ENCODE data around the gene PRKCH.

The PRKCH gene

GRCh38 chr14:61499991-61500390 is 178.6 kb downstream of the PRKCH start:
- DNase-seq: no peak

GRCh38 chr14:61501714-61502458 is 180.5 kb downstream of the PRKCH start:
- no peak for DNase-seq

- no peak for DNase-seq
Observed at GRCh38 chr14:61502459-61503093, 181.2 kb downstream of the PRKCH start.

GRCh38 chr14:61503167-61503801 is 181.9 kb downstream of the PRKCH start:
- peak; percentile 67 for DNase-seq

- DNase-seq: no peak
Observed at GRCh38 chr14:61504901-61505300, 183.5 kb downstream of the PRKCH start.

- DNase-seq: no peak
Observed at GRCh38 chr14:61505815-61506809, 184.7 kb downstream of the PRKCH start.

GRCh38 chr14:61508526-61508925 is 187.1 kb downstream of the PRKCH start:
- DNase-seq: no peak

GRCh38 chr14:61510736-61511557 is 189.6 kb downstream of the PRKCH start:
- no peak for DNase-seq

GRCh38 chr14:61511558-61511948 is 190.2 kb downstream of the PRKCH start:
- no peak for DNase-seq

- no peak for DNase-seq
Observed at GRCh38 chr14:61512026-61512834, 190.9 kb downstream of the PRKCH start.

GRCh38 chr14:61513986-61514830 is 192.8 kb downstream of the PRKCH start:
- no peak for DNase-seq

GRCh38 chr14:61514927-61515326 is 193.5 kb downstream of the PRKCH start:
- no peak for DNase-seq

GRCh38 chr14:61515436-61516117 is 194.2 kb downstream of the PRKCH start:
- DNase-seq: no peak

GRCh38 chr14:61516118-61516743 is 194.9 kb downstream of the PRKCH start:
- DNase-seq: no peak

GRCh38 chr14:61516964-61517653 is 195.7 kb downstream of the PRKCH start:
- no peak for DNase-seq

GRCh38 chr14:61517911-61518384 is 196.6 kb downstream of the PRKCH start:
- no peak for DNase-seq

- DNase-seq: no peak
Observed at GRCh38 chr14:61518403-61518802, 197.0 kb downstream of the PRKCH start.

- no peak for DNase-seq
Observed at GRCh38 chr14:61519106-61519505, 197.7 kb downstream of the PRKCH start.

Measured in CD4-positive, alpha-beta T cell treated with Interferon gamma for 1 hour (primary cell).